ENCODE results near the gene RRP1B. TPM values are rescaled to one million over a fixed set of nuclear protein-coding genes. Genes with fewer than 3 reads are reported as not detected.

The RRP1B gene
- total and polyA plus RNA-seq, 2 experiments from 2014 or later: 54.8 to 95.7 TPM

- Mint-ChIP-seq H3K27ac (no peak within 1 kb of the TSS), H3K27me3 (ENCODE audit: insufficient read depth, low read depth, poor library complexity) (peaks cover 13% of the 10 kb centered on the region), H3K4me1 (peaks cover 15% of the 10 kb centered on the region), H3K4me3 (peak within 1 kb of the TSS; percentile 77), H3K36me3 (ENCODE audit: low read depth) (no peaks in the 10 kb centered on the region; the same call in 2 of the 3 replicates), H3K9me3 (peaks cover 3% of the 10 kb centered on the region; the same call in 1 of the 3 replicates)
- Histone ChIP-seq H3K27me3 (ENCODE audit: insufficient read depth) (peaks cover 15% of the 10 kb centered on the region), H3K27ac (ENCODE audit: low read depth) (no peak within 1 kb of the TSS), H2AFZ (peak within 1 kb of the TSS; percentile 92), H3F3A (replicated peaks; ENCODE audit: low read depth) (no peaks in the 10 kb centered on the region), H3K4me3 (peak within 1 kb of the TSS; percentile 86), H3K36me3 (ENCODE audit: insufficient read depth) (no peaks in the 10 kb centered on the region), H3K4me2 (peak within 1 kb of the TSS; percentile 92), H4K20me1 (replicated peaks; ENCODE audit: insufficient read depth) (peaks cover 19% of the 10 kb centered on the region), H3K4me1 (ENCODE audit: insufficient read depth) (peaks cover 8% of the 10 kb centered on the region; the same call in 1 of the 2 replicates), H3K9me2 (ENCODE audit: insufficient read depth) (no peaks in the 10 kb centered on the region), H3K79me2 (replicated peaks; ENCODE audit: insufficient read depth) (peaks cover 41% of the 10 kb centered on the region)
- DNase-seq (ENCODE audit: low spot score) (peak; percentile 88), ATAC-seq (peak; percentile 73)
- peak in 1 of 2 experiments; percentile 33; a peak in 2 of 4 replicates for TF ChIP-seq CTCF (conservative IDR thresholded peaks at IDR 0.05; ENCODE audit: low read depth in 2 of 2)
- TF ChIP-seq REST (IDR thresholded peaks at IDR 0.05; ENCODE audit: unreplicated experiment): no peak
- peak; percentile 82 for TF ChIP-seq POLR2AphosphoS5 (IDR thresholded peaks at IDR 0.05; ENCODE audit: low read depth)
These were observed 59.8 kb downstream of the RRP1B start, which contains the start of gene PDXK for GRCh38 chr21:43718872-43719747. PDXK (plus strand) TSS chr21:43719129; CDS start chr21:43719295, 166 bp downstream.

- peak; percentile 19 for ATAC-seq
- Histone ChIP-seq H3K4me2 (peak overlapping the region; percentile 92), H3K36me3 (ENCODE audit: insufficient read depth) (no peaks in the 10 kb centered on the region), H3K27me3 (ENCODE audit: insufficient read depth) (peaks cover 15% of the 10 kb centered on the region), H3K9me2 (ENCODE audit: insufficient read depth) (no peaks in the 10 kb centered on the region), H3F3A (replicated peaks; ENCODE audit: low read depth) (no peaks in the 10 kb centered on the region), H4K20me1 (replicated peaks; ENCODE audit: insufficient read depth) (peaks cover 19% of the 10 kb centered on the region), H3K27ac (ENCODE audit: low read depth) (no peak overlapping the region), H2AFZ (no peak overlapping the region), H3K79me2 (replicated peaks; ENCODE audit: insufficient read depth) (peaks cover 48% of the 10 kb centered on the region), H3K4me1 (ENCODE audit: insufficient read depth) (peaks cover 8% of the 10 kb centered on the region; the same call in 1 of the 2 replicates), H3K4me3 (peak overlapping the region; percentile 86)
- peaks cover 14% of the 10 kb centered on the region for H3K27me3 Mint-ChIP-seq (ENCODE audit: insufficient read depth, low read depth, poor library complexity)
- no peak overlapping the region for H3K27ac Mint-ChIP-seq
- H3K9me3 Mint-ChIP-seq: peaks cover 3% of the 10 kb centered on the region; the same call in 1 of the 3 replicates
- H3K4me1 Mint-ChIP-seq: peaks cover 15% of the 10 kb centered on the region
- H3K36me3 Mint-ChIP-seq (ENCODE audit: low read depth): no peaks in the 10 kb centered on the region; the same call in 2 of the 3 replicates
- no peak for DNase-seq (ENCODE audit: low spot score)
- peak overlapping the region; percentile 77 for H3K4me3 Mint-ChIP-seq
- TF ChIP-seq ZNF114 (CRISPR knock-in tag; IDR thresholded peaks at IDR 0.05): no peak
- TF ChIP-seq ZNF331 (CRISPR knock-in tag; IDR thresholded peaks at IDR 0.05; ENCODE audit: low read depth): no peak
- no peak for TF ChIP-seq ETS1 (IDR thresholded peaks at IDR 0.05)
- no peak for TF ChIP-seq REST (IDR thresholded peaks at IDR 0.05; ENCODE audit: unreplicated experiment)
- TF ChIP-seq EZH2phosphoT487 (IDR thresholded peaks at IDR 0.05; ENCODE audit: unreplicated experiment): no peak
- TF ChIP-seq EZH2 (IDR thresholded peaks at IDR 0.05; ENCODE audit: low read depth, unreplicated experiment): no peak
These were observed 60.6 kb downstream of the RRP1B start for GRCh38 chr21:43719748-43720538.

Data from GM23338 (cell line).